HG03460 (cell line): ENCODE results near the gene TERT.
"Not testable (repeated sequence)": the region's sequence is repeated elsewhere in the genome, so short reads cannot be mapped to it uniquely, and the experiment has no call there.

Experiments
- ATAC-seq: cut with Tn5 transposase; IDR thresholded peaks from one replicate; pipeline ENCODE4 v1.9.1; 2021; ENCODE audit not compliant: unreplicated experiment

TERT gene

GRCh38 chr5:1298067-1298551 is 3.2 kb upstream of the TERT start:
- ATAC-seq: no peak

- ATAC-seq: no peak
Observed at GRCh38 chr5:1297243-1297642, 2.4 kb upstream of the TERT start.

- no peak for ATAC-seq
Observed at GRCh38 chr5:1295650-1296037, 776 bp upstream of the TERT start.

GRCh38 chr5:1294206-1294834 is 548 bp downstream of the TERT start:
- ATAC-seq: no peak

- ATAC-seq: no peak
Observed at GRCh38 chr5:1293416-1294205, 1.3 kb downstream of the TERT start.

GRCh38 chr5:1292846-1293415 is 1.9 kb downstream of the TERT start:
- no peak for ATAC-seq

- no peak for ATAC-seq
Observed at GRCh38 chr5:1292139-1292538, 2.7 kb downstream of the TERT start.

GRCh38 chr5:1291611-1292080 is 3.2 kb downstream of the TERT start:
- no peak for ATAC-seq

- ATAC-seq: not testable (repeated sequence)
Observed at GRCh38 chr5:1290956-1291355, 3.9 kb downstream of the TERT start.

- ATAC-seq: not testable (repeated sequence)
Observed at GRCh38 chr5:1289559-1289958, 5.3 kb downstream of the TERT start.

- ATAC-seq: no peak
Observed at GRCh38 chr5:1288439-1289335, 6.2 kb downstream of the TERT start.

- no peak for ATAC-seq
Observed at GRCh38 chr5:1285883-1286291, 9.0 kb downstream of the TERT start.

- ATAC-seq: no peak
Observed at GRCh38 chr5:1285141-1285540, 9.7 kb downstream of the TERT start.

- ATAC-seq: not testable (repeated sequence)
Observed at GRCh38 chr5:1284336-1284970, 10.4 kb downstream of the TERT start.

GRCh38 chr5:1283729-1284041 is 11.2 kb downstream of the TERT start:
- not testable (repeated sequence) for ATAC-seq

GRCh38 chr5:1282993-1283728 is 11.7 kb downstream of the TERT start:
- not testable (repeated sequence) for ATAC-seq

GRCh38 chr5:1282131-1282992 is 12.5 kb downstream of the TERT start:
- ATAC-seq: no peak

- ATAC-seq: no peak
Observed at GRCh38 chr5:1281038-1281882, 13.6 kb downstream of the TERT start.
